ENCODE results near the gene TRIM62. TPM values are rescaled to one million over a fixed set of nuclear protein-coding genes. Genes with fewer than 3 reads are reported as not detected.
A peak's percentile ranks its signal among the peaks of the same experiment; 100 is the strongest.

The TRIM62 gene
- polyA plus RNA-seq (2013) = 4.7 and 4.8 TPM in 2 replicates

DNA sequence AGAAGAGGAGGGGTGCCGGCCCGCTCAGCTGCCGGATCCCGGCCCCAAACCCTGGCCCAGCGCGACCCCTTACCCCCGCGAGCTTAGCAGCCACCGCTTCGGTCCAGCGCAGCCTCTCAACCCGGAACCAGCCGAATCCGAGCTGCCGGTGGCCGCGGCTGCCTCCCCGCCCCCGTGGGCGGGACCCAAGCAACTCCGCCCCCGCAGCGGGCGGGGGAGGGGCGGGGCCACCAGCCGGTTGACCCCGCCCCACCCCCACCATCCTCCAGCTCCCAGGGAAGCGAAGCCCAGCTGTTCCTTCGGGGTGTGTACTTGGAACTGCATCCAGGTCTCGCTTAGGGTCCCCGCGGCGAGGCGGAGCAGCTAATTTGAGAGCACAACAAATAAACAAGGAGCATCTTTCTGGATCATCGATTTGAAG is at the start of gene TRIM62:
TSS of gene TRIM62 (minus strand) at position 123 of the 421 bp plus-strand sequence. CDS start 611 bp downstream, outside the sequence.
- peak within 1 kb of the TSS; percentile 93 for H3K4me3 ChIP-seq (ENCODE audit: low read depth, low read length)
- WGBS (ENCODE audit: extremely low coverage, insufficient coverage, insufficient read length) = no CpG with 5 or more reads among the region's 35 CpGs
- H3K23ac ChIP-seq (ENCODE audit: low read length) = no peak within 1 kb of the TSS
- peak; percentile 83 to 93 for DNase-seq
- H3K4ac ChIP-seq (ENCODE audit: low read depth, low read length) = no peak within 1 kb of the TSS
- peak within 1 kb of the TSS; percentile 99 for H3K4me2 ChIP-seq (ENCODE audit: low read length)
- H3K36me3 ChIP-seq (ENCODE audit: control insufficient read depth in 1 of 2, insufficient read depth in 2 of 2, low read length in 2 of 2) = no peaks in the 10 kb centered on the region
- H3K27ac ChIP-seq (ENCODE audit: low read depth, low read length) = no peak within 1 kb of the TSS
- H3K18ac ChIP-seq (ENCODE audit: low read length) = no peak within 1 kb of the TSS
- H3K27me3 ChIP-seq (ENCODE audit: insufficient read depth, low read length) = no peaks in the 10 kb centered on the region
- peak within 1 kb of the TSS; percentile 67 for H2AFZ ChIP-seq (ENCODE audit: insufficient read depth, low read length, poor library complexity)
- no peak within 1 kb of the TSS for H2AK5ac ChIP-seq (ENCODE audit: low read length)
- H3K9me3 ChIP-seq (ENCODE audit: insufficient read depth, low read depth, low read length) = peaks cover 4% of the 10 kb centered on the region
- no peak within 1 kb of the TSS for H2BK120ac ChIP-seq (ENCODE audit: insufficient read depth, low read length, poor library complexity)
- H4K91ac ChIP-seq (ENCODE audit: low read depth, low read length) = no peak within 1 kb of the TSS
- H2BK5ac ChIP-seq (ENCODE audit: low read depth, low read length, poor library complexity) = no peak within 1 kb of the TSS
- peaks cover 2% of the 10 kb centered on the region for H3K79me1 ChIP-seq (ENCODE audit: low read length)
- H3K79me2 ChIP-seq (ENCODE audit: control insufficient read depth, insufficient read depth, low read length, poor library complexity) = no peaks in the 10 kb centered on the region
- H4K12ac ChIP-seq (ENCODE audit: low read depth, low read length) = no peak within 1 kb of the TSS
- peak within 1 kb of the TSS; percentile 24 for H3K9ac ChIP-seq (ENCODE audit: low read length)
- H3K14ac ChIP-seq (ENCODE audit: low read length) = no peak within 1 kb of the TSS
- H3K4me1 ChIP-seq (ENCODE audit: control insufficient read depth in 1 of 2, insufficient read depth in 2 of 2, low read length in 2 of 2) = peaks cover 9 to 12% of the 10 kb centered on the region in 2 experiments
- no peak within 1 kb of the TSS for H4K8ac ChIP-seq (ENCODE audit: low read depth, low read length)
- H2BK12ac ChIP-seq (ENCODE audit: low read length) = no peak within 1 kb of the TSS

- no peak overlapping the region for H3K23ac ChIP-seq (ENCODE audit: low read length)
- no peak for DNase-seq
- no peak overlapping the region for H2AK5ac ChIP-seq (ENCODE audit: low read length)
- H3K4me3 ChIP-seq (ENCODE audit: low read depth, low read length) = no peak overlapping the region
- peaks cover 3% of the 10 kb centered on the region for H3K79me2 ChIP-seq (ENCODE audit: control insufficient read depth, insufficient read depth, low read length, poor library complexity)
- no peak overlapping the region for H4K8ac ChIP-seq (ENCODE audit: low read depth, low read length)
- H3K27ac ChIP-seq (ENCODE audit: low read depth, low read length) = no peak overlapping the region
- H3K9me3 ChIP-seq (ENCODE audit: insufficient read depth, low read depth, low read length) = no peaks in the 10 kb centered on the region
- H3K4ac ChIP-seq (ENCODE audit: low read depth, low read length) = no peak overlapping the region
- no peak overlapping the region for H3K14ac ChIP-seq (ENCODE audit: low read length)
- no peak overlapping the region for H3K9ac ChIP-seq (ENCODE audit: low read length)
- no peaks in the 10 kb centered on the region for H3K36me3 ChIP-seq (ENCODE audit: control insufficient read depth in 1 of 2, insufficient read depth in 2 of 2, low read length in 2 of 2)
- peaks cover 13% of the 10 kb centered on the region for H3K79me1 ChIP-seq (ENCODE audit: low read length)
- no peak overlapping the region for H4K12ac ChIP-seq (ENCODE audit: low read depth, low read length)
- no peak overlapping the region for H2BK120ac ChIP-seq (ENCODE audit: insufficient read depth, low read length, poor library complexity)
- H3K27me3 ChIP-seq (ENCODE audit: insufficient read depth, low read length) = no peaks in the 10 kb centered on the region
- no peak overlapping the region for H2BK5ac ChIP-seq (ENCODE audit: low read depth, low read length, poor library complexity)
- WGBS (ENCODE audit: extremely low coverage, insufficient coverage, insufficient read length) = no CpG with 5 or more reads among the region's 7 CpGs
- H3K18ac ChIP-seq (ENCODE audit: low read length) = no peak overlapping the region
- peaks cover 17 to 18% of the 10 kb centered on the region in 2 experiments for H3K4me1 ChIP-seq (ENCODE audit: control insufficient read depth in 1 of 2, insufficient read depth in 2 of 2, low read length in 2 of 2)
- no peak overlapping the region for H2BK12ac ChIP-seq (ENCODE audit: low read length)
- H3K4me2 ChIP-seq (ENCODE audit: low read length) = no peak overlapping the region
- no peak overlapping the region for H4K91ac ChIP-seq (ENCODE audit: low read depth, low read length)
- no peak overlapping the region for H2AFZ ChIP-seq (ENCODE audit: insufficient read depth, low read length, poor library complexity)
Observed at GRCh38 chr1:33231166-33231565, 49.3 kb upstream of the TRIM62 start.

- H4K12ac ChIP-seq (ENCODE audit: low read depth, low read length) = no peak overlapping the region
Observed at GRCh38 chr1:33228935-33229487, 47.2 kb upstream of the TRIM62 start.

DNA sequence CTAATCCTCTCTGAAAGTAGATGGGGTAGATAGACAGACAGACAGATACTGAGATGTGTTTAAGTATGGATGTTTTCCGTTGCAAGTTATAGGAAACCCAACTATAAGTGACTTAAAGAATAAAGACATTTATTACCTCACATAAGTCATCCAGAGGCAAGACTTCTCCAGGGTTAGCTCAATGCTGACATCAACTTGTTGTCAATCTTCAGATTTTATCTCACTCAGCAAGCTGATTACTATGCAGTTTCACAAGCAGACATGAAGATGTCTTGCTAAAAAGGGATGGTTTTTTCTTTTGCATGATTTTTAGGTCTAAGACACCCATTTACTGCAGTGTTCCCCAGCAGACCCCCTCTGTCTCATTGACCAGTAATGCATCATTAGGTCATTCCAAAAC is 43.7 kb upstream of the TRIM62 start:
- H2BK12ac ChIP-seq (ENCODE audit: low read length) = no peak overlapping the region
- H3K14ac ChIP-seq (ENCODE audit: low read length) = no peak overlapping the region
- DNase-seq = peak in 1 of 2 donors; percentile 52
- H3K4ac ChIP-seq (ENCODE audit: low read depth, low read length) = no peak overlapping the region
- H4K12ac ChIP-seq (ENCODE audit: low read depth, low read length) = no peak overlapping the region
- H3K27me3 ChIP-seq (ENCODE audit: insufficient read depth, low read length) = no peaks in the 10 kb centered on the region
- H3K79me2 ChIP-seq (ENCODE audit: control insufficient read depth, insufficient read depth, low read length, poor library complexity) = no peaks in the 10 kb centered on the region
- H2AFZ ChIP-seq (ENCODE audit: insufficient read depth, low read length, poor library complexity) = no peak overlapping the region
- H3K9me3 ChIP-seq (ENCODE audit: insufficient read depth, low read depth, low read length) = no peaks in the 10 kb centered on the region
- peaks cover 5% of the 10 kb centered on the region for H3K79me1 ChIP-seq (ENCODE audit: low read length)
- WGBS (ENCODE audit: extremely low coverage, insufficient coverage, insufficient read length) = no CpG with 5 or more reads among the region's 1 CpG
- H3K4me3 ChIP-seq (ENCODE audit: low read depth, low read length) = no peak overlapping the region
- no peak overlapping the region for H3K23ac ChIP-seq (ENCODE audit: low read length)
- H2AK5ac ChIP-seq (ENCODE audit: low read length) = no peak overlapping the region
- H3K36me3 ChIP-seq (ENCODE audit: control insufficient read depth in 1 of 2, insufficient read depth in 2 of 2, low read length in 2 of 2) = no peaks in the 10 kb centered on the region
- no peak overlapping the region for H3K27ac ChIP-seq (ENCODE audit: low read depth, low read length)
- no peak overlapping the region for H3K9ac ChIP-seq (ENCODE audit: low read length)
- no peak overlapping the region for H3K4me2 ChIP-seq (ENCODE audit: low read length)
- no peak overlapping the region for H4K8ac ChIP-seq (ENCODE audit: low read depth, low read length)
- no peak overlapping the region for H2BK120ac ChIP-seq (ENCODE audit: insufficient read depth, low read length, poor library complexity)
- no peak overlapping the region for H4K91ac ChIP-seq (ENCODE audit: low read depth, low read length)
- H2BK5ac ChIP-seq (ENCODE audit: low read depth, low read length, poor library complexity) = no peak overlapping the region
- H3K18ac ChIP-seq (ENCODE audit: low read length) = no peak overlapping the region
- H3K4me1 ChIP-seq (ENCODE audit: control insufficient read depth in 1 of 2, insufficient read depth in 2 of 2, low read length in 2 of 2) = peaks cover 7 to 11% of the 10 kb centered on the region in 2 experiments

More at GRCh38 chr1:33228935-33229487, 47.2 kb upstream of the TRIM62 start:
- peak; percentile 26 to 43 for DNase-seq
- Histone ChIP-seq H2AK5ac (ENCODE audit: low read length) (no peak overlapping the region), H3K23ac (ENCODE audit: low read length) (no peak overlapping the region), H3K79me1 (ENCODE audit: low read length) (no peaks in the 10 kb centered on the region), H3K27ac (ENCODE audit: low read depth, low read length) (no peak overlapping the region), H3K4me3 (ENCODE audit: low read depth, low read length) (no peak overlapping the region), H2AFZ (ENCODE audit: insufficient read depth, low read length, poor library complexity) (no peak overlapping the region), H3K27me3 (ENCODE audit: insufficient read depth, low read length) (no peaks in the 10 kb centered on the region), H4K8ac (ENCODE audit: low read depth, low read length) (no peak overlapping the region), H2BK5ac (ENCODE audit: low read depth, low read length, poor library complexity) (no peak overlapping the region), H3K4me2 (ENCODE audit: low read length) (no peak overlapping the region), H3K18ac (ENCODE audit: low read length) (no peak overlapping the region), H2BK12ac (ENCODE audit: low read length) (no peak overlapping the region), H3K4ac (ENCODE audit: low read depth, low read length) (no peak overlapping the region), H3K14ac (ENCODE audit: low read length) (no peak overlapping the region), H2BK120ac (ENCODE audit: insufficient read depth, low read length, poor library complexity) (no peak overlapping the region), H3K9ac (ENCODE audit: low read length) (no peak overlapping the region), H3K9me3 (ENCODE audit: insufficient read depth, low read depth, low read length) (no peaks in the 10 kb centered on the region), H3K4me1 (ENCODE audit: control insufficient read depth in 1 of 2, insufficient read depth in 2 of 2, low read length in 2 of 2) (no peaks in the 10 kb centered on the region), H3K79me2 (ENCODE audit: control insufficient read depth, insufficient read depth, low read length, poor library complexity) (no peaks in the 10 kb centered on the region), H4K91ac (ENCODE audit: low read depth, low read length) (no peak overlapping the region), H3K36me3 (ENCODE audit: control insufficient read depth in 1 of 2, insufficient read depth in 2 of 2, low read length in 2 of 2) (no peaks in the 10 kb centered on the region)
- no CpG with 5 or more reads among the region's 5 CpGs for WGBS (ENCODE audit: extremely low coverage, insufficient coverage, insufficient read length)

Measured in trophoblast cell (in vitro differentiated cells and primary cell).